Endothelial cell of umbilical vein (primary cell): ENCODE data around the gene FAM222B.

Experiments used
- EZH2 ChIP-seq: IDR thresholded peaks from 2 replicates; pipeline ENCODE4 v1.6.1; 2012; ENCODE audit warnings: borderline replicate concordance, low read depth, mild to moderate bottlenecking, moderate library complexity, low read length, inconsistent platforms; ENCODE audit not compliant: severe bottlenecking
- FOS ChIP-seq: IDR thresholded peaks from 2 replicates; pipeline ENCODE4 v1.6.1; 2011; ENCODE audit warnings: mild to moderate bottlenecking, low read length, moderate library complexity, borderline replicate concordance; ENCODE audit not compliant: insufficient read depth
- GATA2 ChIP-seq: IDR thresholded peaks from 2 replicates; pipeline ENCODE4 v1.7.0; 2011; ENCODE audit warnings: low read depth, mild to moderate bottlenecking, moderate library complexity, mixed read lengths, low read length; ENCODE audit not compliant: insufficient read length, insufficient read depth
- JUN ChIP-seq: IDR thresholded peaks from 2 replicates; pipeline ENCODE4 v1.6.1; 2011; ENCODE audit warnings: borderline replicate concordance, low read depth; ENCODE audit not compliant: insufficient read length, insufficient read depth
- MYC ChIP-seq: IDR thresholded peaks from one replicate; pipeline ENCODE4 v1.6.1; 2011; ENCODE audit warnings: mild to moderate bottlenecking, low read depth, low read length
- POLR2A ChIP-seq: IDR thresholded peaks from 2 replicates; pipeline ENCODE4 v1.6.1; 2012; ENCODE audit warnings: low read depth, mild to moderate bottlenecking, control low read depth, low read length
- POLR2AphosphoS5 ChIP-seq: IDR thresholded peaks from 2 replicates; pipeline ENCODE4 v1.6.1; 2012; ENCODE audit warnings: low read depth, mild to moderate bottlenecking, control low read depth, low read length, moderate library complexity; ENCODE audit not compliant: insufficient read depth
- TF ChIP-seq, protein P1 (sequence below), 2 donors: IDR thresholded peaks; 1 replicate in 1 of 2; 2 replicates in 1 of 2; pipeline ENCODE4 v1.5.1; 2011; ENCODE audit warnings: low read length in 2 of 2, mild to moderate bottlenecking in 2 of 2, moderate library complexity in 2 of 2, control low read depth in 1 of 2, inconsistent platforms in 1 of 2, low read depth in 1 of 2; ENCODE audit not compliant: insufficient read depth in 1 of 2; ENCODE audit errors: extremely low read depth in 1 of 2
- TF ChIP-seq, protein P2 (sequence below): IDR thresholded peaks from 2 replicates; pipeline ENCODE4 v1.6.1; 2011; ENCODE audit not compliant: insufficient read depth, insufficient read length

DNA sequence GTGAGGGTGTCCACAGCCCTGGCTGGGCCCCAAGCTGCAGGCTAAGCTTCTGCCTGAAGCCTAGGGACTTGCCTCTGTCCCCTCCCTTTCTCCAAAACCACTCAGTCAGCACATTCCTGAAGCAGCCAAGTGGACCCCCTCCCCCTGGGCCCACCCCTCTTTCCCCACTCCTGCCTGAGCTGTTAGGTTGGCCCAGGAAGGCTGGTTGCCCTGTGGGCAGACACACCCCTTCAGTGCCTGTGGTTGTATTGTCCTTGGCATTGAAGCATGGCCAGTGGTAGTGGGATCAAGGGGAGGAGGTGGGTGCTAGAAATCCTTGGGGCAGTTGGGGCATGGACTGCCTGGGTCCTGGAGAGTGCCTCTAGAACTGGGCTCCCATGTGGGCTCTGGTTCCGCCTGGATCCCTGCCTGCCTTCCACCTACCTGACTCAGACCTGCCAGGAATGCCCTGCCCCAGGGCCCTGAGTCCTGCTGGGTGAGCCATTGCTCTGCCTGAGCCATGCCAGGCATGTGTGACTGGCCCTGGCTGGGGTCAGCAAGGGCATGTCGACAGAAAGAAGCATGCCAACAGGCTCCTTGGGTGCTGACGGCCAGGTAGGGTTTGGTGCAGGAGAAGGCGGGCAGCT is 96.7 kb downstream of the FAM222B start:
- TF ChIP-seq, protein P1, sequence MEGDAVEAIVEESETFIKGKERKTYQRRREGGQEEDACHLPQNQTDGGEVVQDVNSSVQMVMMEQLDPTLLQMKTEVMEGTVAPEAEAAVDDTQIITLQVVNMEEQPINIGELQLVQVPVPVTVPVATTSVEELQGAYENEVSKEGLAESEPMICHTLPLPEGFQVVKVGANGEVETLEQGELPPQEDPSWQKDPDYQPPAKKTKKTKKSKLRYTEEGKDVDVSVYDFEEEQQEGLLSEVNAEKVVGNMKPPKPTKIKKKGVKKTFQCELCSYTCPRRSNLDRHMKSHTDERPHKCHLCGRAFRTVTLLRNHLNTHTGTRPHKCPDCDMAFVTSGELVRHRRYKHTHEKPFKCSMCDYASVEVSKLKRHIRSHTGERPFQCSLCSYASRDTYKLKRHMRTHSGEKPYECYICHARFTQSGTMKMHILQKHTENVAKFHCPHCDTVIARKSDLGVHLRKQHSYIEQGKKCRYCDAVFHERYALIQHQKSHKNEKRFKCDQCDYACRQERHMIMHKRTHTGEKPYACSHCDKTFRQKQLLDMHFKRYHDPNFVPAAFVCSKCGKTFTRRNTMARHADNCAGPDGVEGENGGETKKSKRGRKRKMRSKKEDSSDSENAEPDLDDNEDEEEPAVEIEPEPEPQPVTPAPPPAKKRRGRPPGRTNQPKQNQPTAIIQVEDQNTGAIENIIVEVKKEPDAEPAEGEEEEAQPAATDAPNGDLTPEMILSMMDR (IDR thresholded peaks at IDR 0.05; ENCODE audit: extremely low read depth in 1 of 2, insufficient read depth in 1 of 2, low read depth in 1 of 2, low read length in 2 of 2): no peak
- TF ChIP-seq POLR2AphosphoS5 (no peak), EZH2 (no peak), POLR2A (no peak), JUN (no peak), MYC (no peak), FOS (no peak), GATA2 (no peak)
- TF ChIP-seq, protein P2, sequence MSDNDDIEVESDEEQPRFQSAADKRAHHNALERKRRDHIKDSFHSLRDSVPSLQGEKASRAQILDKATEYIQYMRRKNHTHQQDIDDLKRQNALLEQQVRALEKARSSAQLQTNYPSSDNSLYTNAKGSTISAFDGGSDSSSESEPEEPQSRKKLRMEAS: no peak
